ENCODE results near the gene CDHR1.

CDHR1 gene

GRCh38 chr10:84190621-84191020 lies 3.7 kb upstream of the CDHR1 start:
- Histone ChIP-seq H3K36me3 (ENCODE audit: control insufficient read depth in 1 of 2, insufficient read depth in 2 of 2, low read depth in 1 of 2, low read length in 2 of 2) (no peaks in the 10 kb centered on the region), H3K4me3 (ENCODE audit: insufficient read depth in 1 of 2, low read depth in 1 of 2, low read length in 2 of 2) (no peak overlapping the region), H3K23ac (ENCODE audit: low read length in 2 of 2) (no peak overlapping the region), H3K27me3 (ENCODE audit: control insufficient read depth in 1 of 2, insufficient read depth in 1 of 2, low read length in 2 of 2) (peaks cover 41 to 71% of the 10 kb centered on the region in 2 experiments), H2BK15ac (ENCODE audit: low read depth, poor library complexity, severe bottlenecking) (no peak overlapping the region), H4K91ac (ENCODE audit: low read length) (no peak overlapping the region), H2BK12ac (ENCODE audit: low read length in 2 of 2) (no peak overlapping the region), H3K4ac (ENCODE audit: low read depth in 1 of 2, low read length in 2 of 2) (no peak overlapping the region), H3K9me3 (ENCODE audit: control insufficient read depth, low read length) (no peaks in the 10 kb centered on the region), H3K14ac (ENCODE audit: low read length in 2 of 2) (no peak overlapping the region), H3K79me1 (replicated peaks; ENCODE audit: low read length, poor library complexity, severe bottlenecking) (no peaks in the 10 kb centered on the region), H2BK120ac (ENCODE audit: low read depth, low read length) (no peak overlapping the region), H3K4me2 (ENCODE audit: low read length, poor library complexity, severe bottlenecking) (no peak overlapping the region), H2BK5ac (ENCODE audit: low read depth, low read length, poor library complexity, severe bottlenecking) (no peak overlapping the region), H3K9ac (ENCODE audit: low read length) (no peak overlapping the region), H2AK5ac (ENCODE audit: low read length, severe bottlenecking) (no peak overlapping the region), H4K8ac (ENCODE audit: low read length) (no peak overlapping the region), H3K18ac (ENCODE audit: low read depth in 1 of 2, low read length in 2 of 2) (no peak overlapping the region), H3K4me1 (ENCODE audit: control insufficient read depth, insufficient read depth, low read depth, low read length) (peaks cover 18% of the 10 kb centered on the region), H3K27ac (ENCODE audit: low read length, poor library complexity, severe bottlenecking) (no peak overlapping the region), H2AFZ (ENCODE audit: low read depth, low read length) (no peak overlapping the region)
- 80% methylated on average over 3 of the region's 3 CpGs for WGBS
- DNase-seq = no peak

- no peak overlapping the region for H3K23ac ChIP-seq (ENCODE audit: low read length in 2 of 2)
- DNase-seq = no peak
- H3K27ac ChIP-seq (ENCODE audit: low read length, poor library complexity, severe bottlenecking) = no peak overlapping the region
- 86% methylated on average over 5 of the region's 5 CpGs for WGBS
- no peaks in the 10 kb centered on the region for H3K36me3 ChIP-seq (ENCODE audit: control insufficient read depth in 1 of 2, insufficient read depth in 2 of 2, low read depth in 1 of 2, low read length in 2 of 2)
- no peak overlapping the region for H3K4me3 ChIP-seq (ENCODE audit: insufficient read depth in 1 of 2, low read depth in 1 of 2, low read length in 2 of 2)
- no peak overlapping the region for H3K4me2 ChIP-seq (ENCODE audit: low read length, poor library complexity, severe bottlenecking)
- H4K91ac ChIP-seq (ENCODE audit: low read length) = no peak overlapping the region
- no peak overlapping the region for H2BK120ac ChIP-seq (ENCODE audit: low read depth, low read length)
- no peak overlapping the region for H2BK5ac ChIP-seq (ENCODE audit: low read depth, low read length, poor library complexity, severe bottlenecking)
- H2BK15ac ChIP-seq (ENCODE audit: low read depth, poor library complexity, severe bottlenecking) = no peak overlapping the region
- H2BK12ac ChIP-seq (ENCODE audit: low read length in 2 of 2) = no peak overlapping the region
- H3K79me1 ChIP-seq (replicated peaks; ENCODE audit: low read length, poor library complexity, severe bottlenecking) = no peaks in the 10 kb centered on the region
- H3K27me3 ChIP-seq (ENCODE audit: control insufficient read depth in 1 of 2, insufficient read depth in 1 of 2, low read length in 2 of 2) = peaks cover 46 to 71% of the 10 kb centered on the region in 2 experiments
- H4K8ac ChIP-seq (ENCODE audit: low read length) = no peak overlapping the region
- H2AK5ac ChIP-seq (ENCODE audit: low read length, severe bottlenecking) = no peak overlapping the region
- no peak overlapping the region for H3K4ac ChIP-seq (ENCODE audit: low read depth in 1 of 2, low read length in 2 of 2)
- no peak overlapping the region for H3K18ac ChIP-seq (ENCODE audit: low read depth in 1 of 2, low read length in 2 of 2)
- H3K4me1 ChIP-seq (ENCODE audit: control insufficient read depth, insufficient read depth, low read depth, low read length) = peaks cover 21% of the 10 kb centered on the region
- H3K9ac ChIP-seq (ENCODE audit: low read length) = no peak overlapping the region
- no peak overlapping the region for H3K14ac ChIP-seq (ENCODE audit: low read length in 2 of 2)
- no peaks in the 10 kb centered on the region for H3K9me3 ChIP-seq (ENCODE audit: control insufficient read depth, low read length)
- H2AFZ ChIP-seq (ENCODE audit: low read depth, low read length) = no peak overlapping the region
These were observed 3.2 kb upstream of the CDHR1 start for GRCh38 chr10:84191106-84191505.

- no peak overlapping the region for H3K18ac ChIP-seq (ENCODE audit: low read depth in 1 of 2, low read length in 2 of 2)
- H3K79me1 ChIP-seq (replicated peaks; ENCODE audit: low read length, poor library complexity, severe bottlenecking) = no peaks in the 10 kb centered on the region
- H4K8ac ChIP-seq (ENCODE audit: low read length) = no peak overlapping the region
- 90% methylated on average over 1 of the region's 2 CpGs for WGBS
- no peak overlapping the region for H2BK12ac ChIP-seq (ENCODE audit: low read length in 2 of 2)
- no peak overlapping the region for H2AK5ac ChIP-seq (ENCODE audit: low read length, severe bottlenecking)
- no peak overlapping the region for H2AFZ ChIP-seq (ENCODE audit: low read depth, low read length)
- H3K9ac ChIP-seq (ENCODE audit: low read length) = no peak overlapping the region
- no peak for DNase-seq
- no peak overlapping the region for H3K23ac ChIP-seq (ENCODE audit: low read length in 2 of 2)
- peaks cover 52 to 78% of the 10 kb centered on the region in 2 experiments for H3K27me3 ChIP-seq (ENCODE audit: control insufficient read depth in 1 of 2, insufficient read depth in 1 of 2, low read length in 2 of 2)
- H3K4me3 ChIP-seq (ENCODE audit: insufficient read depth in 1 of 2, low read depth in 1 of 2, low read length in 2 of 2) = no peak overlapping the region
- H3K4me1 ChIP-seq (ENCODE audit: control insufficient read depth, insufficient read depth, low read depth, low read length) = peaks cover 21% of the 10 kb centered on the region
- H2BK5ac ChIP-seq (ENCODE audit: low read depth, low read length, poor library complexity, severe bottlenecking) = no peak overlapping the region
- H4K91ac ChIP-seq (ENCODE audit: low read length) = no peak overlapping the region
- no peak overlapping the region for H3K27ac ChIP-seq (ENCODE audit: low read length, poor library complexity, severe bottlenecking)
- no peaks in the 10 kb centered on the region for H3K9me3 ChIP-seq (ENCODE audit: control insufficient read depth, low read length)
- H2BK120ac ChIP-seq (ENCODE audit: low read depth, low read length) = no peak overlapping the region
- no peak overlapping the region for H3K4ac ChIP-seq (ENCODE audit: low read depth in 1 of 2, low read length in 2 of 2)
- H3K4me2 ChIP-seq (ENCODE audit: low read length, poor library complexity, severe bottlenecking) = no peak overlapping the region
- H3K36me3 ChIP-seq (ENCODE audit: control insufficient read depth in 1 of 2, insufficient read depth in 2 of 2, low read depth in 1 of 2, low read length in 2 of 2) = no peaks in the 10 kb centered on the region
- no peak overlapping the region for H2BK15ac ChIP-seq (ENCODE audit: low read depth, poor library complexity, severe bottlenecking)
- no peak overlapping the region for H3K14ac ChIP-seq (ENCODE audit: low read length in 2 of 2)
These were observed 1.0 kb upstream of the CDHR1 start for GRCh38 chr10:84193327-84193726.

- Histone ChIP-seq H3K9ac (ENCODE audit: low read length) (no peak overlapping the region), H4K91ac (ENCODE audit: low read length) (no peak overlapping the region), H2BK5ac (ENCODE audit: low read depth, low read length, poor library complexity, severe bottlenecking) (no peak overlapping the region), H2BK15ac (ENCODE audit: low read depth, poor library complexity, severe bottlenecking) (peak overlapping the region; percentile 33), H3K27me3 (ENCODE audit: control insufficient read depth in 1 of 2, insufficient read depth in 1 of 2, low read length in 2 of 2) (peaks cover 48 to 80% of the 10 kb centered on the region in 2 experiments), H3K27ac (ENCODE audit: low read length, poor library complexity, severe bottlenecking) (no peak overlapping the region), H4K8ac (ENCODE audit: low read length) (no peak overlapping the region), H3K36me3 (ENCODE audit: control insufficient read depth in 1 of 2, insufficient read depth in 2 of 2, low read depth in 1 of 2, low read length in 2 of 2) (no peaks in the 10 kb centered on the region), H3K4ac (ENCODE audit: low read depth in 1 of 2, low read length in 2 of 2) (no peak overlapping the region), H3K4me2 (ENCODE audit: low read length, poor library complexity, severe bottlenecking) (peak overlapping the region; percentile 99), H3K4me1 (ENCODE audit: control insufficient read depth, insufficient read depth, low read depth, low read length) (peaks cover 21% of the 10 kb centered on the region), H3K14ac (ENCODE audit: low read length in 2 of 2) (no peak overlapping the region), H3K9me3 (ENCODE audit: control insufficient read depth, low read length) (no peaks in the 10 kb centered on the region), H3K18ac (ENCODE audit: low read depth in 1 of 2, low read length in 2 of 2) (no peak overlapping the region), H2BK12ac (ENCODE audit: low read length in 2 of 2) (no peak overlapping the region), H2AFZ (ENCODE audit: low read depth, low read length) (no peak overlapping the region), H3K4me3 (ENCODE audit: insufficient read depth in 1 of 2, low read depth in 1 of 2, low read length in 2 of 2) (peak overlapping the region in 1 of 2 experiments; percentile 61), H2AK5ac (ENCODE audit: low read length, severe bottlenecking) (no peak overlapping the region), H3K23ac (ENCODE audit: low read length in 2 of 2) (no peak overlapping the region), H2BK120ac (ENCODE audit: low read depth, low read length) (no peak overlapping the region), H3K79me1 (replicated peaks; ENCODE audit: low read length, poor library complexity, severe bottlenecking) (no peaks in the 10 kb centered on the region)
- DNase-seq = peak; percentile 21
- 56% methylated on average over 5 of the region's 5 CpGs for WGBS
These were observed 402 bp upstream of the CDHR1 start for GRCh38 chr10:84193846-84194423.
